ENCODE data around the gene ZFAND6.

DNA sequence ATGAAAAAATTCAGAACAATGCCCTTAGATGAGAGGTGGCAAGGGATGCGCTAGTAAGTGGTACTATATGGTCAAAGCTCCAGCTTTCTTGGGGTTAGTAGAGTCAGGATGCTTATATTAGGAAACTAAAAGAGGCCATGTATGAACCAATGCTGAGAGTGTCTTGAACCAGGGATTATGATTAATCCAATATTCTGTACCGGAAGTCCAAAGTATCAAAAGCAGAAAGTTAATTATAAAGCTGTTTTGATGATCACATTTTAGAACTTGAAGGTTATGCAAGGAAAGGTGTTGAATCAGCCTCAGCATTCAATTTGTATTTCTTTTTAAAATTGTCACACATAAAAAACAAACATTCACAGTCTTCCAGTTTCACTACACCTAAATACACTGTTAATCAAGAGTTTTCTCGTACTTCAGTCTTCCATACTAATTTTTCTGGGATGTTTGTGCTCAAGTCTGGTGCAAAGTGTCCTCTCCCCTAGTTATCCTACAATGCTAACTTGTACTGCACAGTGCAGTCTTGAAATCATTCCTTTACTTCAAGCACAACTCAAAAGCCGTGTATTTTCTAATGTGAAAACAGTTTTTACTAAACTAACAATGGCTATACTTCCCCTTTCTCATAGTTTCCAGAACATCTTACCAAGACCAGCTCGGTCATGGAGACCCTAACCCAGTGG, 82.6 kb downstream of the ZFAND6 start:
- TF ChIP-seq, protein P1, sequence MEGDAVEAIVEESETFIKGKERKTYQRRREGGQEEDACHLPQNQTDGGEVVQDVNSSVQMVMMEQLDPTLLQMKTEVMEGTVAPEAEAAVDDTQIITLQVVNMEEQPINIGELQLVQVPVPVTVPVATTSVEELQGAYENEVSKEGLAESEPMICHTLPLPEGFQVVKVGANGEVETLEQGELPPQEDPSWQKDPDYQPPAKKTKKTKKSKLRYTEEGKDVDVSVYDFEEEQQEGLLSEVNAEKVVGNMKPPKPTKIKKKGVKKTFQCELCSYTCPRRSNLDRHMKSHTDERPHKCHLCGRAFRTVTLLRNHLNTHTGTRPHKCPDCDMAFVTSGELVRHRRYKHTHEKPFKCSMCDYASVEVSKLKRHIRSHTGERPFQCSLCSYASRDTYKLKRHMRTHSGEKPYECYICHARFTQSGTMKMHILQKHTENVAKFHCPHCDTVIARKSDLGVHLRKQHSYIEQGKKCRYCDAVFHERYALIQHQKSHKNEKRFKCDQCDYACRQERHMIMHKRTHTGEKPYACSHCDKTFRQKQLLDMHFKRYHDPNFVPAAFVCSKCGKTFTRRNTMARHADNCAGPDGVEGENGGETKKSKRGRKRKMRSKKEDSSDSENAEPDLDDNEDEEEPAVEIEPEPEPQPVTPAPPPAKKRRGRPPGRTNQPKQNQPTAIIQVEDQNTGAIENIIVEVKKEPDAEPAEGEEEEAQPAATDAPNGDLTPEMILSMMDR (IDR thresholded peaks at IDR 0.05), result no peak
- TF ChIP-seq POLR2A (IDR thresholded peaks at IDR 0.05), result no peak
